Measurements from ENCODE around the gene ZNF44. TPM values are rescaled to one million over a fixed set of nuclear protein-coding genes. Genes with fewer than 3 reads are reported as not detected.
"Not testable (repeated sequence)": the region's sequence is repeated elsewhere in the genome, so short reads cannot be mapped to it uniquely, and the experiment has no call there.

Gene ZNF44
- total RNA-seq, 1 donor: 5.2 TPM

GRCh38 chr19:12318782-12319413 lies 24.2 kb upstream of the ZNF44 start:
- no peak for TF ChIP-seq CTCF (IDR thresholded peaks at IDR 0.05; ENCODE audit: insufficient read depth, low read depth, low read length)
- no peak for DNase-seq (ENCODE audit: low read depth)
- no peak overlapping the region for H3K4me3 ChIP-seq (ENCODE audit: low read depth, low read length)

GRCh38 chr19:12314553-12314952 lies 19.9 kb upstream of the ZNF44 start:
- no peak overlapping the region for H3K4me3 ChIP-seq (ENCODE audit: low read depth, low read length)
- no peak for TF ChIP-seq CTCF (IDR thresholded peaks at IDR 0.05; ENCODE audit: insufficient read depth, low read depth, low read length)
- DNase-seq (ENCODE audit: low read depth): no peak

- not testable (repeated sequence) for DNase-seq (ENCODE audit: low read depth); H3K4me3 ChIP-seq (ENCODE audit: low read depth, low read length)
These were observed 14.2 kb upstream of the ZNF44 start for GRCh38 chr19:12308891-12309290.

GRCh38 chr19:12295191-12295590 lies 508 bp upstream of the ZNF44 start:
- no peak for TF ChIP-seq CTCF (IDR thresholded peaks at IDR 0.05; ENCODE audit: insufficient read depth, low read depth, low read length)
- H3K4me3 ChIP-seq (ENCODE audit: low read depth, low read length): peak overlapping the region; percentile 98
- DNase-seq (ENCODE audit: low read depth): no peak

GRCh38 chr19:12293777-12294248 lies 870 bp downstream of the ZNF44 start:
- TF ChIP-seq CTCF (IDR thresholded peaks at IDR 0.05; ENCODE audit: insufficient read depth, low read depth, low read length): no peak
- peak; percentile 78 for DNase-seq (ENCODE audit: low read depth)
- peak overlapping the region; percentile 98 for H3K4me3 ChIP-seq (ENCODE audit: low read depth, low read length)

- no peak overlapping the region for H3K4me3 ChIP-seq (ENCODE audit: low read depth, low read length)
- no peak for TF ChIP-seq CTCF (IDR thresholded peaks at IDR 0.05; ENCODE audit: insufficient read depth, low read depth, low read length)
- no peak for DNase-seq (ENCODE audit: low read depth)
These were observed 5.0 kb downstream of the ZNF44 start for GRCh38 chr19:12289790-12290065.

- no peak for TF ChIP-seq CTCF (IDR thresholded peaks at IDR 0.05; ENCODE audit: insufficient read depth, low read depth, low read length)
- no peak overlapping the region for H3K4me3 ChIP-seq (ENCODE audit: low read depth, low read length)
- DNase-seq (ENCODE audit: low read depth): no peak
These were observed 6.7 kb downstream of the ZNF44 start for GRCh38 chr19:12287958-12288500.
